Stimulated activated CD8-positive, alpha-beta memory T cell treated with anti-CD3 and anti-CD28 coated beads, Interleukin-7, amount 100 ng/mL, for 1 hour (primary cell): ENCODE results near the gene B3GALT4.

Experiments
- DNase-seq, 2 donors: peaks; one replicate each; pipeline ENCODE4 v3.0.0-alpha.2; 2020; ENCODE audit warnings: low read depth in 2 of 2

The B3GALT4 gene

DNA sequence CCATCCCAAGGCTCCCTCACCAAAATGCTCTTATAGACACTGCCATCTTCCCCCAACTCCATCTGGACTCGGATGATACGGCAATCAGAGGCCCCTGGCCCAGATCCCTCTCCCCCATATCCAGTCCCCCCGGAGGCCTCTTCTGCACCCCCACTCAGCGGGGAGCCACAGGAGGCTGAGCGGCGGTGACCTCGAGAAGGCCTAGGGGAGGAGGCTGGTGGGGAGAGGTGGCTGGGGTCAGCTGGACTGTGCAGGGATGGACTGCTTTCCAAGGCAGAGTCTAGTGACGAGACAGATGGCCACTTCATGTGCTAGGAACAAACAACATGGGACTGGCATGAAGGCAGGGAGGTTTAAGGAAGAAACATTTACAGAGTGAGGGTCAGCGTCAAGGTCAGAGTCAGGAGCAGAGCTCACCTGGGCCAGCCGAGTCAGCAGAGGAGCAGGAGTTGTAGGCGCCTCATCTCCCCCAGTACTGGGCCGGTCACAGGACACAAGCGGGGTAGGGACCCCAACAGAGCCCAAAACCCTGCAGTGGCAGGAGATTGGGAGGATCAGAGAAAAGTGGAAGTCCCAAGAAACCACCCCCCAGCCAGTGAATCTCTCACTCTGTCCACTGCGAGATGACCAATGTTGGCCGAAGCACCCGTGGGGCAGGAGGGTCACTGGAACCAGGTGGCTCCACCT lies 16.2 kb downstream of the B3GALT4 start:
- no peak for DNase-seq

DNA sequence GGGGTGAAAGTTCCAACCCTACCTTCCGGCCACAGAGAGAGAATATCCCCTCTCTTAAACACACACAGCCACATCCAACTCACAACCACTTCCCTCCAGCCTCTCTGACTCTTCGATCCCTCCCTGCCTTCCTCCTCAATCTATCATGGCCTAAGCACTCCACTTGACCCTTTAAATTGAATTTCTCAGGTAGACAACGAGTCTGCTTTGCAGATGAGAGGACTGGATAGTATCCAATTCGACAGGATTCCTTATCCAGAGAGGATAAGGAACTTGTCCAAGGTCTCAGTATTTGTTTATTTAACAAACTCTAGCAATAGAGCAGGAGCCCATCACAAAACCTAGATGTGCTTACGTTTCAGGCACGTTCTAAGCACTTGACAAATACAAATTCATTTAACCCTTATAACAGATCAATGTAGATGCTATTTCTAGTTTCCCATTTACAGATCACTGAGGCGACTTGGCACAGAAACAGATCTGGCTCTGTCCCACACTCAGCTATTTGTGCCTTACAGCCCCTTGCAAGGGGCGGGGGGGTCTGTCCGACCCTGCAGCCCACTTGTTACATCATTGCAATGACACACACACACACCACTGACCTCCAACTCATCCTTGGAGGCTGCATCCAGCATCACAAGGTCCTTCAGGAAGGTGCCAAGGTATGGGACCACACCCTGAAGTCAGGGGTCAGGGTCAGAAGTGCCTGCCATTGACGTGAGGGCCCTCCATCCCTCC lies 17.3 kb downstream of the B3GALT4 start:
- DNase-seq = no peak

DNA sequence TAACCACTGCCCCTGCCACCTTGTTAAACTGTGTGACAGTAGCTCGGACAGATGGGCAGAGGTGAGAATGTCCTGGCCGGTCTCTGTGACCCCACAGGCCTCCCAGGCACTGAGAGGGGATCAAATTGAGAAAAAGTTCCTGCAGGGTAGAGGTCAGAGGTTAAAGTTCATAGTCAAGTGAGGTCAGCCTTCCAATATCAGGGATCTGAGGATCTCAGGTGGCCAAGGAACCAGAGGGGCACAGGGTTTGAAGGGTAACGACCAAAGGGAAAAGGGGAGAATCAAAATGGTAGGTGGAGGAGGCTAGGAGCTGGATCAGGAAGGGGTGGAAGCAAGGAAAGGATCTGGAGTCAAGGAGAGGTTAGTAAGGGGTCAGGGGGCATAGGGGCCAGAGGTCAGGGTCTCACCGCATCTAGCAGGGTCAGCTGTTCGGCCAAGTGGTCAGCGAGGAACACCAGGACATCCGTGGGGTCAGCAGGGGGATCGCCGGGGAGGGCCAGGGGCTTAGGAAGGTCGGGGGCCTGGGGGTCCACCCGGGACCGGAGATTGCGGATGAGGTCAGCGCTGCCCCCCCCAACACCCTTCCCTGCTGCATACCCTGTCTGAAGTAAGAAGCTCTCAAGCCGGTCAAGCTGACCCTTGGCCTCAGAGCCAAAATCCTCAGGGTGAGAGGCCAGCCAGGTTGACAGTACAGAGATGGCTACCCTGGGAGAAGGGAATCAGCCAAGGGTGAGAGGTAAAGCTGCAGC lies 18.9 kb downstream of the B3GALT4 start:
- DNase-seq = no peak

DNA sequence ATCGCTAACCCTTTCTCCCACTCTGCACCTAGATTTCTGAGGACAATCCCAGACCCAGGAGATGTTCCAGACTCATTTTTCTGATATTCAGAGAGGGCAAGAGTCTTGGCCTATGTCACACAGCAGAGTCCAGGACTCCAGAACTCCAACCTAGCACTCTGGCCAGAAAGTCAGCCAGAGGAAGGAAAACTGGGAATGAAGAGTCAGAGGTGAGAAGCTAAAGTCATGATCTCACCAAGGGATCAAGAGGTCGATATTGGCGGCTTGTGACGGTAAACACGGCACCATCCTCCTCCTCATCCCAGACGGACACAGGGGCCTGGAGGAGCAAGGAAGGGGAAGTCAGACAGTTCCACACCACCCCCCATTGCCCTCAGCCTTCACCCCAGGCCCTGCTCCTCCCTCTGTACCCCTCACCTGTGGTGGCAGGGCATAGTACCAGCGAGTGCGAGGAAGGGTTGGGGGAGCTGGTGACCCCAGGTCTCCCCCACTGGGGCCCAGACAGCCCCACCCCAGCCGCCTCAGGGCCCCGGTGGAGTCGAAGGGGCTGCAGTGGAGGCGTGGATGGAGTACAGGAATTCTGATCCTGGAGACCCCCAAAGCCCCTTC lies 20.0 kb downstream of the B3GALT4 start:
- no peak for DNase-seq

DNA sequence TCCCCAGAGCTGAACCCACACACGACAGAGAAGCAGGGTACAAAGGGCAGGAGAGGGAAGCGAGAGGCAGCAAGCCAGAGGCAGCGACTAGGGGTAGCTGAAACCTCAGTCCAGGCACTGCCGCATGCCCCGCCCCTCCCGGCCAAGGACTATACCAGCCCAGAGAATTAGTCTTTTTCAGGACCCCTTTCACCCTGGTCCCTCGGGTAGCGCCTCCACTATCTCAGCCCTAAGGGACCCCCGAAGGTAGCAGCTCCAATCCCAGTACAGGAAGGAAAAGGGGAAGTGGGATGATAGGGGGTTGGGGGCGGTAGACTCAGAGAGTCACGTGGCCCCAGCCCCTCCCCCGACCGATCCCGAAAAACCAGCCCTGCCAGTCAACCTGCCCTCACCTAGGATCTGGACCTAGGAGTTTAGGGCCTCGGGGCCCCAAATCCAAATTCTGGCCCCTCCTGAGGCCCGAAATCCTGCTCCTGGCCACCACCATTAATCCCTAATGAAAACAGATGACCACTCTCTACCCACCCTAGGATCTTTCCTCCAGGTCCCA lies 20.6 kb downstream of the B3GALT4 start:
- DNase-seq = no peak

DNA sequence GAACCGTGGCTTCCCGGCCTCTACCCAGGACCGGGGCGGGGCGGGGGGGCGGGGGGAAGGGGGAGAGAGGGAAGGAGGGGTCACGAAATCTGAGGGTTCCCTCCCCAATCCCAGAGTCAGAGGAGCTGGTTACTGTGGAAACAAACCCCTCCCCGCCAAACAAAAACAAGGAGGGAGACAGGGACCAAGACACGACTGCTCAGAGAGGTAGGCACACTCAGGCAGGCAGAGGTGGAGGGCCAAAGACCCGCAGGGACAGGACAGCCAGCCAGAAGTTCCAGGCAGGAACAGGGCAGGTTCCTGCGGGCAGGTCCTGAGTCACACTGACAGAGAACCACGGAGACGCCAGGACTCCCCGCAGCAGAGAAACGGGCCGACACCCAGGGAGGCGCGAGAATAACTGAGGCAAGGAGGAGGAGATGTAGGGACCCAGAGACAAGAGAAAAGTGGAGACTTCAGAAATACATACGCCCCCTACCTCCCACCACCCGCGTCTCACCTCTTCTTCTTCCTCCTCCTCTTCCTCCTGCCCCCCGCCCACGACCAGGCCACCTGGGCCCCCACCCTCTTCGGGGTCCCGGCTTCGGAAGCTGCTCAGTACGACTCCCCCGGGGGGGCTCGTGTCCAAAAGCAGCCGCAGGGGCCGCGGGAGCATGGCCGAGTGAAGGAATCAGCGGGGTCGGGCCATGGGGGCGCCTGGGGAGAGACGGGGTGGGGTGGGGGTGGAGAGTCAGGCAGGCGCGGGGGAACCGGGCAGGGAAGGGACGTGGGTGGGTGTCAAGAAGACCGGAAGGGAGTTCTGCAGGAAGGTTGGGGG lies 21.2 kb downstream of the B3GALT4 start:
- no peak for DNase-seq

DNA sequence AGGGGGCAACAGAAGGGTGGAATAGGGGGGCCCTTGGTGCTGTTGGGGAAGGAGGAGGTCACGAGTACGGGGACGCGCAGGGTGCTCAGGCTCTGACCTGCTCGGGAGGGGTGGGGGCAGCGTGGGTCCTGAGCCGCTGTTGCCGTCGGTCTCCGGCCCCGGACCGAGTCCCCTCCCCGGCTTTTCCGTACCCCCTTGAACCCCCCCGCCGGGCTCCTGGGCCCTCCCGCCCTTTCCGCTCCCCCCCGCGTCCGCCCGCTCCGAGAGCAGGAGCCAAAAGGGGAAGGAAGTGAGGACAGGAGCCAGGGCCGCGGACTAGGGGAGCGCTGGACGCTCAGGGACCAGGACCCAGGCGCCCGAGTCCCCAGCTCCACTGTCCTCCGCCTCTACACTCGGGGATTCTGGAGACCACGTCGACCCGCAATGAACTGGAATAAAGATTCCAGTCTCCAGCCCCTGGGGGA lies 21.9 kb downstream of the B3GALT4 start, which contains the start of gene RGL2:
Gene RGL2 (minus strand): TSS at position 170 of the 464 bp plus-strand sequence. CDS start 332 bp downstream, outside the sequence.
- peak in 1 of 2 donors; percentile 38 for DNase-seq

DNA sequence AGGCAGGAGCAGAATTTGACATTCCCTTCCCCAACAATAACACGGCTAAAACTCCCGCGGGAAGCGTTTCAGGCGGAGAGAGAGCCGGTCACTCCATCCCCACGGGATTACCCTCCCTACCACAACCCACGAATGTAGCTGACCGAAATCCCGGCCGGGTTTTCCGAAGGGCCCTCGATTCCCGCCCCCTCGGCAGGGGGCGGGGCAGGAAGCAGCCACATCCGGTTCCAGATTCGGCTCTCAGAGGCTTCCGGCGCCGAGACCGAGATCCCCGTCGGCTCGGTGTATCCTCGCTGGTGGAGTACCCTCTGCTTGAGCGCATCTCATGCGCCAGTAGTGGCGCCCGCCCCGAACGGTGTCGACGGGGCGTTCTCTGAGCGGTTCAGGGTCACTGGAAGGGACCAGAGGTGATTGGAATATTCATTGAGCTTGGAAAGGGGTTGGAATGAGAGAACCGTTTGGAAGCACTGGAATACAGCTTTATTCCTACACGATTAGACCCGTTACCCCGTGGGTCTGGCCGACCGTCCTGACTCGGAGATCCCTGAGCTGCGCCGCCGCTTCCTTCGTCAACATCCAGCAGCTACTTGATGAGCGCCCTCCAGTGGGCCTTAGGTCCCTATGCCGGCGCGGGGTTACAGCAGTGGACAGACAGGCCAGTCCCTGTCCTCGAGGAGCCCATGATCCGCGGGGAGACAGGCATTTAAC lies 22.5 kb downstream of the B3GALT4 start:
- peak; percentile 88 to 91 for DNase-seq

DNA sequence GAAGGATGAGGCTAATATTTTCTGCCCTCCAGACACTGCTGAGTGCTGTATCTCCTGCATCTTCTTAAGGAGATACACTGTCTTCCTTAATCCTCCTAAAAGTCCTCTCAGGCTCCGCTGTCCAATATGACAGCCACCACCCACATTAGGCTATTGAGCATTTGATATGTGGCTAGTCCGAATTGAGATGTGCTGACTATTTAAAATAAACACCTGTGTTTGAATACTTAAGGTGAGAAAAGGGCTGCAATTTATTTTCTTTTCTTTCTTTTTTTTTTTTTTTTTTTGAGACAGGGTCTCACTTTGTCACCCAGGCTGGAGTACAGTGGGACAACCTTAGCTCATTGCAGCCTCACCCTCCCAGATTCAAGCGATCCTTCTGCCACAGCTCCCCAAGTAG lies 25.0 kb downstream of the B3GALT4 start:
- no peak for DNase-seq

DNA sequence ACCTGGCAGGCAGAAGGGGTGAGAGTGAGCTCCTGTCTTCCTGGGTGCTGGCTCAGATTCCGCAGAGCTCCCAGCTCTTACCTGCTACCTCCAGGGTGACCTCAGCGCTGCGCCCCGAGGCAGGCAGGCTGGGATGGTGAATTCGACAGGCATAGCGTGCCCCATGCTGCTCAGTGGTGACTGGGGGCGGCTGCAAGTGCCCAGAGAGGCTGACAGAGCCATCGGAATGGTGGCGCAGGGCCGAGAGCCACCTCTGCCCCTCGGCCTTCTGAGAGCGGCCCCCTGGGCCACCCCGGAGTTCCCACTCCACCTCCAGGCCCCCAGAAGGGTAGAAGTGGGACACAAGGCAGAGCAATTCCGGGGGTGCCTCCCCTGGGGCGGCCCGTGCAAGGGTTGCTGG lies 27.3 kb downstream of the B3GALT4 start:
- no peak for DNase-seq

DNA sequence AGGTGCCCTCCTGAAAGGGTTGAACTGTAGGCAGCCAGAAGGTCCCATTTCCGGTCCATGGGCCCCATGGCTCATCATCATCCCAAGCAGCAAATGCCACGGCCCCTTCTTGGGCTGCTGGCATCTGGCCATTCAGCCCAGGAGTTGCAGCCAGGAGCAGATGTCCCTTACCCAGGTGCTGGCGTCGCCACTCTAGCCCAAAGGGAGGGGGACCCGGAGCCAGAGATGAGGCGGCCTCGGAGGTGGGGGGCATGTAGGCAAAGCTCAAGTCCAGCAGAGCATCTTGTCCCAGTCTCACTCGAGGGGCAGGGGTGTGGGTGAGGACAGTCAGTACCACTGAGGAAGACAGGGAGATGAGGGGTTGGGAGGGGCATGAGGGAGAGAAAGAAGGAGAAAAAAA lies 28.1 kb downstream of the B3GALT4 start:
- DNase-seq = no peak

DNA sequence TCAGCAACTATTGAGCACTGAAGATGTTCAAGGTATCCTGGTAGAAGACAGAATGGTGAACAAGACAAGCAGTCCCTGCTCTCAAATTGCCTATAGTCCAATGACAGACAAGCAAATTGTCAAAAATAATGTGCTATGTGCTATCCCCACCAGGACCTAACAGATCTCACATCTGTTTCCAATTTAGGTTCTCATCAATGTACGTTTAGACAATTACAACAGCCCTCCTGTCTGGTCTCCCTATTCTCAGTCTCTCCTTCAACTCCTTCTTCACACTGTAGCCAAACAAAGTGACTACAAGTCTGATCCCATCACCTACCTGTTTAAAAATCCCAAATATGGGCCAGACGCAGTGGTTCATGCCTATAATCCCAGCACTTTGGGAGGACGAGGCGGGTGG lies 29.4 kb downstream of the B3GALT4 start:
- no peak for DNase-seq

DNA sequence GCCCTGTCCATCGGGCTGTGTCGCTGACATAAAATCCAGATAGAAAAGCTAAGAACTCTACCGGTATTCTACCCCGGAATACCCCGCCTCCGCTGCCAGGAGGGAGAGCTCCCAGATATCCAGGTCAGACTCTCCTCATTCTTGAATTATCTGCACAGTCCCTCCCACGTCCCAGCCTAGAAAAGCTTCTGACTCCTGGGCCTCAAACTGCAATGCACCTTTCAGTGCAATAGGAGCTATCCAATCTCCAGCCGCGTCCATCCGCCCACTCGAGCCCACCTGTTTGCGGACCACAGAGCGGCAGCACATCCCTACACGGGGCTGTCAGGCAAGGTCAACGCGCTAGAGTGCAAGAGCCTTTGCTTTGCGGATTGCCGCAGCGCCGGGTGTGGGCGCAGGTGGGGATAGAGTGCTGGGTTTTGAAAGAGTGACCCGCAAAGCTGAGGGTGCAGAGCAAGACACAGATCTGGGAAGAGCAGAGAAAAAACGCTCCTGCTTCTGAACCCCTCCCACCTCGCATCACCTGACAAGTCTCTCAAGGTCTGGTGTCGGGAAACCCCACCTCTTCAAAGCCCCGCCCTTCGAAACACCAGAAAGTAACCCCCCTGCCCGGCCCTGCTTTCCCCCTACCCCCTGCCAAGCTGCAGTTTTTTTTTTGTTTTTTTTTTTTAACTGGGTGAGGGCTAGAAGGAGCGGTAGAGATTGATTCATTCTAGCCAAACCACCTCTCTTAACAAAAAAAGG lies 35.6 kb downstream of the B3GALT4 start:
- DNase-seq = peak in 1 of 2 donors; percentile 61

DNA sequence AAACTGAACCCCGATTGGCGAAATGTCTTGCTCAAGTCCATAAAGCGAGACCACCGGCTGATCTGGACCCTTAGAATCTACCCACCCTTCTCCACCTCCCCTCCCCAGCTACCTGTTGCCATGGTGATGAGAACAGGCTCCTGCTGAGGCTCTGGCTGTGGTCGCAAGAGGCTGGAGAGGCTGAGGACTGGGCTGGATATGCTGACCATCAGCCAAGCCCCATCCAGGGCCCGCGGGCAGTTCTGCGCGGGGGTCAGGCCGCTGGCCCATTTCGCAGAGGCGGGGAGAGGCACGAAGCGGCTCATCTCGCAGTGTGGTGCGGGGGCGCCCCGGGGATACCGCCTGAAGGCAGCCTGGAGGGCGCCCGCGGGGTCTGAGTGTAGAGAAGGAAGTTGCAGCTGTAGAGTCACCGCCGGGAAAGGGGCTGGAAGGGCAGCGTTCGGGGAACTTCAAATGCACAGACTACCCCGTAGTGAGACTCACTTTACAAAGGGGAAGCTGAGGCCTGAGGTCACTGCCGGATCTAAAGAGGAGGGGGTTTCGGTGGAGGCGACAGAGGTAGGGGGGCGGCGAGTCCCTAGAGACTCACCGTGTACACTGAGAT lies 36.3 kb downstream of the B3GALT4 start:
- DNase-seq = no peak

DNA sequence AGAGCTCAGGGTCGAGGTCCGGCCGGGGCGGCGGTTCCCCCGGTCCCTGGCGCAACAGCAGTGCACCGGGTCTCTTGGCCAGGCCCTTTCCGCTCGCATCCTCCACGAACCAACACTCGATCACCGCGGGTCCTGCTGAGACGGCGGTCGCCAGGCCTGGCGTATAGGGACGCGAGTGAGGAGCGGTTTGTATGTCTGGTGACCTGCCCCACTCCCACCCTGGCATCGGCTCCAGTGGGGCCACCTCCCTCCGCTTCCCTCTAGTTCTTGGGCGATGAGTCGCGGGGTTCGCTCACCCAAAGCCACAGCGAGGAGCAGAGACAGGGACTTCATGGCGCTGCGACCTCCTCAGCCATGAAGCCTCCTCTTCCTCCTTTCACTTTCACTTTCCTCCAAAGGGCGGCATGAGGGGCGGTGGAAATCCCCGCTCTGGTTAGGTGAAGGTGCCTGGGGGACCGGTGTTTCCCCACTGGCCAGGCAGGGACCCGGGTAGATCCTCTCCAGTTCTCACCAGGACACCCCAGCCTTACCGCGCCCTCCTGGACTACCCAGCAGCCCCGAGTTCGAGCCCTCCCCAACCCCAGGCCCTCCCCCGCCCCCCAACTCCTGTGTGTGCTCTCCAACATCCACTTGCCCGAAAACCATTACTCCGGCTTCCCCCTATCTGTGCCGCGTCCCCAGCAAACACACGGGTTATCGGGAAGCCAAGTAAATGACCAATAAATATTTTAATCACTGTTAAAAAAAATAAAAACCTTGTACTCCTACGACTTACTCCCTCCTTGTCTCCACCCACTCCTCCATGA lies 37.0 kb downstream of the B3GALT4 start, which contains the start of gene TAPBP:
Gene TAPBP (minus strand): TSS at position 370 of the 806 bp plus-strand sequence. CDS start 37 bp downstream, at position 333.
- DNase-seq = peak; percentile 67 to 70

DNA sequence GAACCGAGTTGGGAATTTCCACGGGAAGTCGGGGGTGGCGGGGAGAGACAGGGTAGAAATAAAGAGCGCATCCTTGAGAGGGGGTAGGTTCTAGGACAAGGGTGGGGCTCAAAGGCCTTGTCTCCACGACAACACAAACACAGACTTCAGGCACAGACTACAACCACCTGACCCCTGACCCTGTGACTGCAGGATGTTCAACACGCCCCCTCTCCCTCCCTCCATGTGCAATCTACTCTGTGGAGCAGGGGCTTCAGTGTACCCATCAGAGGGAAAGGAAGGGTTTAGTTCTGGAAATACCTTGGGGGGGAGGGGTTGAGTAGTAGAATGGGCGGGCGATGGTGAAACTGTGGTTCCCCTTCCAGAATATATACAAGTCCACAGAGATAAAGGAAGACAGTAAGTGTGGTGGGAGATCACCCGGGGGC lies 37.6 kb downstream of the B3GALT4 start:
- peak in 1 of 2 donors; percentile 36 for DNase-seq

DNA sequence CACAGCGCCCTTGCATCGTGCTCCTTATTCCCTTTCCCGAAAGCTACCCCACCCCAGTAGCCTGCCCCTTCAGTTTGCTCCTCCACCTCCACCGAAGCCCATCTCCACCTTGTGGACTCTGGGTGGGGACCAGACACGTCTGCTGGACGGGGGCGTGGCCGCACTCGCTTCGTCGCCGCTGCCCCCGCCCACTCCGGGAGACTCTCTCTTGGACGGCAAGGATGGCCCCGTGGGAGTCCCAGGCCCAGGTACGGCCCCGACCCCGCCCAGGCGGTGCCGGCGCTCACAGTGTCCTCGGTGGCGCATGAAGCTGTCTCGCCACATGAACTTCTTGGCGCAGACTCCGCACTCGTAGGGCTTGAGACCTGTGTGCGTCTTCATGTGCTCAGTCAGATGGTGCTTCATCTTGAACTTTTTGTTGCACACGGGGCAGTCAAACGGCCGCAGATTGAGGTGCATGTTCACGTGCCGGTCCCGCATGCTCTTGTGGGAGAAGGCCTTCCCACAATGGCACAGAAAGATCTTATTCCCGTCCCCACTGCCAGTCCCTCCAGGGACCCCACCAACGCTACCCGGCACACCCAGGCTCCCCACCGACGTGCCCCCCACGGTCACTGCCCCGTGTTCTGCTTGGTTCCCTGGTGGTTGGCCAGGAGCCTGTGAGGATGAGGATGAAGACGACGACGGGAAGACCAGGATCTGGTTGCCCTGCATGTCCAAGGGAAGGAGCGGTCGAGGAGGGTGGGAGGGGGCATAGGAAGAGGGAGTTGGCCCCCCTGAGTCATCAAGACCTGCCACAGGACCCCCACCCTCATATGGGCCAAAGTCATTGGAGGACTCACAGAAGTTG lies 38.2 kb downstream of the B3GALT4 start:
- DNase-seq = no peak
